GM12878 (cell line): ENCODE measurements around the gene S100G.
A peak's percentile ranks its signal among the peaks of the same experiment; 100 is the strongest.

Experiments
- CTCF ChIP-seq, 3 experiments: IDR thresholded peaks in 2 of 3; conservative IDR thresholded peaks in 1 of 3; 2 replicates each; pipeline ENCODE4 v1.5.1; 2011; ENCODE audit warnings: low read depth in 3 of 3, low read length in 3 of 3, mild to moderate bottlenecking in 3 of 3, control low read depth in 2 of 3, moderate library complexity in 2 of 3, inconsistent platforms in 1 of 3, mixed read lengths in 1 of 3; ENCODE audit not compliant: control insufficient read depth in 2 of 3, insufficient read depth in 1 of 3; ENCODE audit errors: extremely low read depth in 1 of 3
- EZH2 ChIP-seq: IDR thresholded peaks from 2 replicates; pipeline ENCODE4 v1.6.1; 2012; ENCODE audit warnings: low read depth, mild to moderate bottlenecking, control low read depth, inconsistent platforms, low read length, borderline replicate concordance; ENCODE audit not compliant: control insufficient read depth
- JUND ChIP-seq: IDR thresholded peaks from 2 replicates; pipeline ENCODE4 v1.6.1; 2012; ENCODE audit warnings: low read depth, mild to moderate bottlenecking, low read length, improper control_type of control experiment, moderate library complexity
- POLR2A ChIP-seq: IDR thresholded peaks from 2 replicates; pipeline ENCODE4 v1.6.1; 2011; ENCODE audit warnings: low read depth, mild to moderate bottlenecking, low read length
- POLR2AphosphoS5 ChIP-seq: IDR thresholded peaks from 2 replicates; pipeline ENCODE4 v1.6.1; 2011; ENCODE audit warnings: mild to moderate bottlenecking, low read length, inconsistent platforms
- RFX5 ChIP-seq: IDR thresholded peaks from 2 replicates; pipeline ENCODE4 v1.6.1; 2011; ENCODE audit warnings: low read depth, low read length, improper control_type of control experiment
- SRF ChIP-seq, 2 experiments: IDR thresholded peaks; 2 replicates each; pipeline ENCODE4 v1.6.1; 2011; ENCODE audit warnings: low read depth in 2 of 2, low read length in 2 of 2, mild to moderate bottlenecking in 1 of 2, moderate library complexity in 1 of 2
- TAF1 ChIP-seq: IDR thresholded peaks from 2 replicates; pipeline ENCODE4 v1.6.1; 2011; ENCODE audit warnings: mild to moderate bottlenecking, low read depth, low read length, borderline replicate concordance
- TARDBP ChIP-seq: IDR thresholded peaks from 2 replicates; pipeline ENCODE4 v1.6.1; 2016; ENCODE audit warnings: borderline replicate concordance

- peak; percentile 9 to 45 (median 10); a peak in 1 of 6 replicates for TF ChIP-seq CTCF (IDR thresholded peaks at IDR 0.05 in 2 of 3, conservative IDR thresholded peaks at IDR 0.05 in 1 of 3; ENCODE audit: control insufficient read depth in 2 of 3, extremely low read depth in 1 of 3, insufficient read depth in 1 of 3, low read depth in 3 of 3, low read length in 3 of 3)
- TF ChIP-seq JUND, result no peak
- TF ChIP-seq EZH2, result no peak
- TF ChIP-seq TARDBP, result no peak
- TF ChIP-seq POLR2A, result no peak
- TF ChIP-seq TAF1, result no peak
- TF ChIP-seq SRF (IDR thresholded peaks at IDR 0.05; ENCODE audit: low read depth in 2 of 2, low read length in 2 of 2), result no peak
- TF ChIP-seq POLR2AphosphoS5, result no peak
- TF ChIP-seq RFX5, result no peak
These were observed 21.0 kb downstream of the S100G start for GRCh38 chrX:16671005-16671404.
